HG03571 (cell line): ENCODE results near the gene C1orf50.

ENCODE experiments used
- ATAC-seq: cut with Tn5 transposase; IDR thresholded peaks from one replicate; pipeline ENCODE4 v1.9.1; 2021; ENCODE audit not compliant: unreplicated experiment

The C1orf50 gene

GRCh38 chr1:42758641-42759040, 8.4 kb upstream of the C1orf50 start:
- no peak for ATAC-seq

- ATAC-seq, result no peak
Observed at GRCh38 chr1:42759114-42759513, 7.9 kb upstream of the C1orf50 start.

GRCh38 chr1:42761567-42761966, 5.5 kb upstream of the C1orf50 start:
- no peak for ATAC-seq

GRCh38 chr1:42762269-42762668, 4.8 kb upstream of the C1orf50 start:
- no peak for ATAC-seq

GRCh38 chr1:42765269-42765668, 1.8 kb upstream of the C1orf50 start:
- no peak for ATAC-seq

GRCh38 chr1:42765832-42766740, 963 bp upstream of the C1orf50 start:
- ATAC-seq, result peak; percentile 21

- ATAC-seq, result peak; percentile 14
Observed at GRCh38 chr1:42767510-42768000, 506 bp downstream of the C1orf50 start.

- ATAC-seq, result no peak
Observed at GRCh38 chr1:42768172-42768571, 1.1 kb downstream of the C1orf50 start.

GRCh38 chr1:42769811-42770210, 2.8 kb downstream of the C1orf50 start:
- no peak for ATAC-seq

- no peak for ATAC-seq
Observed at GRCh38 chr1:42773420-42773819, 6.4 kb downstream of the C1orf50 start.

- ATAC-seq, result no peak
Observed at GRCh38 chr1:42774928-42775526, 8.0 kb downstream of the C1orf50 start.

- no peak for ATAC-seq
Observed at GRCh38 chr1:42776502-42776901, 9.5 kb downstream of the C1orf50 start.

- no peak for ATAC-seq
Observed at GRCh38 chr1:42777852-42778251, 10.8 kb downstream of the C1orf50 start.

GRCh38 chr1:42779725-42780124, 12.7 kb downstream of the C1orf50 start:
- ATAC-seq, result no peak

GRCh38 chr1:42780176-42780575, 13.1 kb downstream of the C1orf50 start:
- ATAC-seq, result no peak

GRCh38 chr1:42783092-42783491, 16.0 kb downstream of the C1orf50 start:
- no peak for ATAC-seq

GRCh38 chr1:42784547-42784945, 17.5 kb downstream of the C1orf50 start:
- no peak for ATAC-seq

- no peak for ATAC-seq
Observed at GRCh38 chr1:42784946-42785693, 18.1 kb downstream of the C1orf50 start, which contains the start of gene TMEM269. TMEM269 (plus strand) TSS chr1:42784991; CDS start chr1:42789894, 4,903 bp downstream.

GRCh38 chr1:42786097-42786496, 19.0 kb downstream of the C1orf50 start:
- ATAC-seq, result no peak

- ATAC-seq, result no peak
Observed at GRCh38 chr1:42788021-42788420, 21.0 kb downstream of the C1orf50 start.

GRCh38 chr1:42793824-42794223, 26.8 kb downstream of the C1orf50 start:
- no peak for ATAC-seq
